ENCODE results near the gene LEMD2. TPM values are rescaled to one million over a fixed set of nuclear protein-coding genes. Genes with fewer than 3 reads are reported as not detected.

LEMD2 gene
- total RNA-seq, 1 experiment from 2014 or later = 91.8 TPM

DNA sequence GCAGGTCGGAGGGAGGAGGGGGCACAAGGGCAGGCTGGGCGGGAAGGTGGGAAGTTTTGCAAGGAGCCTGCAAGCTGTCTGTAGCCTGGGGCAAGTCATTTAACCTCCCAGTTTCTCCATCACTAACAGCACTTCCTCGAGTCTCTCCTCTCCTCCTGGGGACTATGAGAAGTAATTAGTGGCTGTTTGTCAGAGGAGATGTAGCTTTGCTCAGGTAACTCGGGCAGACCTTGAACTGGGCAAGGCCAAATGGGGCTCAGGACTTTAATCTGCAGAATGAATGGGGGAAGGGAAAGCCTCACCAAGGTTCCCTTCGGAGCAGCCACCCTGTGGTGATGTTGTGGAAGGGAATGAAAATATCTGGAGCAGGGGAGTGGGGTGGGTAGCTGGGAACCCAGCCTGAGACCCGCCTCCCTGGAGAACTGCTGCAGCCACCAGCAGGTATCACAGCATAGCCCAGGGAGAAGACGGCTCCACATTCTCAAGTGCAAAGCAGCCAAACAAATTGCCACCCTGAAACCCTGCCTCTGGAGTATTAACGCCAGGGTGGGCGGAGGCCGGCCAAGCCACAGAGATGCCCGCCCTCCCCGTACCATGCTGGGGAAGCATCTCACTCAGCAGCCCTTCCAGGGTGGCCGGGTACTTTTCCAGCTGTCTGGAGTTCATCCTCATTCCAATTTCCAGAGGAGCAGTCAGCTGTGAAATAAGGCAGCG is 6.1 kb upstream of the LEMD2 start:
- no peak overlapping the region for H4K5ac ChIP-seq (ENCODE audit: insufficient read length, low read depth, low read length)
- DNase-seq = peak; percentile 64
- H2BK20ac ChIP-seq (ENCODE audit: low read depth, low read length, poor library complexity, severe bottlenecking) = no peak overlapping the region
- H3K4me1 ChIP-seq (ENCODE audit: insufficient read depth, low read length) = peaks cover 4% of the 10 kb centered on the region
- H3T11ph ChIP-seq (ENCODE audit: low read length) = no peak overlapping the region
- TF ChIP-seq, protein P1, sequence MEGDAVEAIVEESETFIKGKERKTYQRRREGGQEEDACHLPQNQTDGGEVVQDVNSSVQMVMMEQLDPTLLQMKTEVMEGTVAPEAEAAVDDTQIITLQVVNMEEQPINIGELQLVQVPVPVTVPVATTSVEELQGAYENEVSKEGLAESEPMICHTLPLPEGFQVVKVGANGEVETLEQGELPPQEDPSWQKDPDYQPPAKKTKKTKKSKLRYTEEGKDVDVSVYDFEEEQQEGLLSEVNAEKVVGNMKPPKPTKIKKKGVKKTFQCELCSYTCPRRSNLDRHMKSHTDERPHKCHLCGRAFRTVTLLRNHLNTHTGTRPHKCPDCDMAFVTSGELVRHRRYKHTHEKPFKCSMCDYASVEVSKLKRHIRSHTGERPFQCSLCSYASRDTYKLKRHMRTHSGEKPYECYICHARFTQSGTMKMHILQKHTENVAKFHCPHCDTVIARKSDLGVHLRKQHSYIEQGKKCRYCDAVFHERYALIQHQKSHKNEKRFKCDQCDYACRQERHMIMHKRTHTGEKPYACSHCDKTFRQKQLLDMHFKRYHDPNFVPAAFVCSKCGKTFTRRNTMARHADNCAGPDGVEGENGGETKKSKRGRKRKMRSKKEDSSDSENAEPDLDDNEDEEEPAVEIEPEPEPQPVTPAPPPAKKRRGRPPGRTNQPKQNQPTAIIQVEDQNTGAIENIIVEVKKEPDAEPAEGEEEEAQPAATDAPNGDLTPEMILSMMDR (conservative IDR thresholded peaks at IDR 0.05) = no peak; the same call in 2 of the 3 replicates
- H3K9me3 ChIP-seq (ENCODE audit: control insufficient read depth, low read depth, low read length) = no peaks in the 10 kb centered on the region
- Mint-ChIP-seq H3K27ac (peak overlapping the region in 1 of 3 experiments; percentile 35; a peak in 2 of 7 replicates), H3K4me3 (peak overlapping the region; percentile 34 to 36; a peak in 2 of 5 replicates), H3K4me1 (peaks cover 82 to 84% of the 10 kb centered on the region in 2 experiments), H3K27me3 (ENCODE audit: low read depth) (no peaks in the 10 kb centered on the region; the same call in none of the 2 replicates), H3K36me3 (ENCODE audit: insufficient read depth in 1 of 3, low read depth in 3 of 3) (no peaks in the 10 kb centered on the region), H3K9me3 (no peaks in the 10 kb centered on the region)
- H3K27ac ChIP-seq (ENCODE audit: insufficient read length, low read depth, low read length) = no peak overlapping the region
- no peaks in the 10 kb centered on the region for H3K23me2 ChIP-seq (ENCODE audit: insufficient read length, low read depth, low read length, poor library complexity, severe bottlenecking)
- no peaks in the 10 kb centered on the region for H3K79me1 ChIP-seq (ENCODE audit: insufficient read depth, low read depth, low read length, poor library complexity, severe bottlenecking)
- H4K91ac ChIP-seq (ENCODE audit: insufficient read length, low read depth, low read length) = no peak overlapping the region
- no peak overlapping the region for H3K4me2 ChIP-seq (ENCODE audit: insufficient read depth, insufficient read length, low read length)
- no peaks in the 10 kb centered on the region for H4K20me1 ChIP-seq (ENCODE audit: control insufficient read depth, insufficient read depth, insufficient read length)
- H2BK12ac ChIP-seq (ENCODE audit: insufficient read length, low read depth, low read length) = no peak overlapping the region
- no peak overlapping the region for H2BK15ac ChIP-seq (ENCODE audit: low read depth, low read length)
- no peak overlapping the region for H3K56ac ChIP-seq (ENCODE audit: insufficient read length, low read depth, low read length)
- H3K18ac ChIP-seq (ENCODE audit: insufficient read length, low read depth, low read length) = no peak overlapping the region
- H3K4ac ChIP-seq (ENCODE audit: low read depth, low read length) = no peak overlapping the region
- no peak overlapping the region for H2AK5ac ChIP-seq (ENCODE audit: insufficient read length, low read length)
- no peak overlapping the region for H2BK120ac ChIP-seq (ENCODE audit: low read depth, low read length, poor library complexity, severe bottlenecking)
- H3K9ac ChIP-seq (ENCODE audit: extremely low read depth, insufficient read length, low read length) = no peak overlapping the region
- H2AFZ ChIP-seq (ENCODE audit: low read length) = no peak overlapping the region
- no peaks in the 10 kb centered on the region for H3K79me2 ChIP-seq (ENCODE audit: insufficient read depth, low read length)
- no peak overlapping the region for H2BK5ac ChIP-seq (ENCODE audit: insufficient read length, low read length)
- H3K14ac ChIP-seq (ENCODE audit: insufficient read depth, low read length) = no peak overlapping the region; the same call in 1 of the 2 replicates
- no peak overlapping the region for H4K8ac ChIP-seq (replicated peaks; ENCODE audit: insufficient read length, low read depth, low read length)
- no CpG with 5 or more reads among the region's 14 CpGs for WGBS (ENCODE audit: extremely low coverage, insufficient read length, low lambda C conversion rate)
- H3K23ac ChIP-seq (ENCODE audit: insufficient read length, low read depth, low read length) = no peak overlapping the region
- H3K27me3 ChIP-seq (ENCODE audit: insufficient read depth, low read length) = 0 out of 2 replicates have a peak, but pooled peaks cover 3% of the 10 kb centered on the region
